Measurements from ENCODE around the gene MAGIX. TPM values are rescaled to one million over a fixed set of nuclear protein-coding genes. Genes with fewer than 3 reads are reported as not detected.
"Not testable (repeated sequence)": the region's sequence is repeated elsewhere in the genome, so short reads cannot be mapped to it uniquely, and the experiment has no call there.

MAGIX gene
- total RNA-seq (2014; rRNA removed; shearing (Covaris generic)): 2.7 and 14.2 TPM in 2 replicates

- DNase-seq (ENCODE audit: low spot score): peak; percentile 61
These were observed at the start of gene MAGIX for GRCh38 chrX:49162620-49163019. Gene MAGIX (plus strand): TSS chrX:49162758. CDS start chrX:49162890, 132 bp downstream.

GRCh38 chrX:49116076-49116475 lies 46.5 kb upstream of the MAGIX start:
- in situ Hi-C loops (cut with HindIII; ENCODE audit: low sequenced_read_pairs): no loop called here
- no peak for DNase-seq (ENCODE audit: low spot score)

More at GRCh38 chrX:49162620-49163019, at the start of gene MAGIX:
- in situ Hi-C loops (cut with HindIII; ENCODE audit: low sequenced_read_pairs): no loop called here

GRCh38 chrX:49116716-49117115 lies 45.8 kb upstream of the MAGIX start:
- DNase-seq (ENCODE audit: low spot score): no peak
- in situ Hi-C loops (cut with HindIII; ENCODE audit: low sequenced_read_pairs): no loop called here

GRCh38 chrX:49117581-49117980 lies 45.0 kb upstream of the MAGIX start:
- no peak for DNase-seq (ENCODE audit: low spot score)
- in situ Hi-C loops (cut with HindIII; ENCODE audit: low sequenced_read_pairs): no loop called here

GRCh38 chrX:49120091-49120490 lies 42.5 kb upstream of the MAGIX start:
- in situ Hi-C loops (cut with HindIII; ENCODE audit: low sequenced_read_pairs): no loop called here
- DNase-seq (ENCODE audit: low spot score): no peak

- no peak for DNase-seq (ENCODE audit: low spot score)
- in situ Hi-C loops (cut with HindIII; ENCODE audit: low sequenced_read_pairs): no loop called here
These were observed 40.1 kb upstream of the MAGIX start for GRCh38 chrX:49122499-49122898.

DNA sequence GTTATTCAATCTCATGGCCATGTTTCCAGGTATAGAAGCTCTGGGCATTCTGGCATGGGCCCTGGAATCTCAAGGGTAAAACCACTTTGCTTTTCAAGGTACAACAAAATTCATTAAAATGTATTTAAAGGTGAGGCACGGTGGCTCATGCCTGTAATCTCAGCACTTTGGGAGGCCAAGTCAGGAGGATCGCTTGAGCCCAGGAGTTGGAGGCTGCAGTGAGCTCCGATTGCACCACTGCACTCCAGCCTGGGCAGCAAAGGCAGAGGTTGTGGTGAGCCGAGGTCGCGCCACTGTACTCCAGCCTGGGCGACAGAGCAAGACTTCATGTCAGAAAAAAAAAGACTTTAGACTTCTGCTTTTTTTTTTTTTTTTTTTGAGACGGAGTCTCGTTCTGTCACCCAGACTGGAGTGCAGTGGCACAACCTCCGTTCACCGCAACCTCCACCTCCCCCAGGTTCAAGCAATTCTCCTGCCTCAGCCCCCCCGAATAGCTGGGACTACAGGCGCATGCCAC lies 34.8 kb upstream of the MAGIX start:
- in situ Hi-C loops (cut with HindIII; ENCODE audit: low sequenced_read_pairs); DNase-seq (ENCODE audit: low spot score): not testable (repeated sequence)

GRCh38 chrX:49129427-49129826 lies 33.1 kb upstream of the MAGIX start:
- no peak for DNase-seq (ENCODE audit: low spot score)
- in situ Hi-C loops (cut with HindIII; ENCODE audit: low sequenced_read_pairs): no loop called here

GRCh38 chrX:49132275-49132674 lies 30.3 kb upstream of the MAGIX start:
- DNase-seq (ENCODE audit: low spot score); in situ Hi-C loops (cut with HindIII; ENCODE audit: low sequenced_read_pairs): not testable (repeated sequence)

- no peak for DNase-seq (ENCODE audit: low spot score)
- in situ Hi-C loops (cut with HindIII; ENCODE audit: low sequenced_read_pairs): no loop called here
These were observed 28.8 kb upstream of the MAGIX start for GRCh38 chrX:49133759-49134158.

- DNase-seq (ENCODE audit: low spot score): no peak
- in situ Hi-C loops (cut with HindIII; ENCODE audit: low sequenced_read_pairs): no loop called here
These were observed 25.1 kb upstream of the MAGIX start for GRCh38 chrX:49137492-49137891.

GRCh38 chrX:49139713-49140112 lies 22.8 kb upstream of the MAGIX start:
- no peak for DNase-seq (ENCODE audit: low spot score)
- in situ Hi-C loops (cut with HindIII; ENCODE audit: low sequenced_read_pairs): no loop called here

GRCh38 chrX:49142264-49142663 lies 20.3 kb upstream of the MAGIX start:
- DNase-seq (ENCODE audit: low spot score); in situ Hi-C loops (cut with HindIII; ENCODE audit: low sequenced_read_pairs): not testable (repeated sequence)

DNA sequence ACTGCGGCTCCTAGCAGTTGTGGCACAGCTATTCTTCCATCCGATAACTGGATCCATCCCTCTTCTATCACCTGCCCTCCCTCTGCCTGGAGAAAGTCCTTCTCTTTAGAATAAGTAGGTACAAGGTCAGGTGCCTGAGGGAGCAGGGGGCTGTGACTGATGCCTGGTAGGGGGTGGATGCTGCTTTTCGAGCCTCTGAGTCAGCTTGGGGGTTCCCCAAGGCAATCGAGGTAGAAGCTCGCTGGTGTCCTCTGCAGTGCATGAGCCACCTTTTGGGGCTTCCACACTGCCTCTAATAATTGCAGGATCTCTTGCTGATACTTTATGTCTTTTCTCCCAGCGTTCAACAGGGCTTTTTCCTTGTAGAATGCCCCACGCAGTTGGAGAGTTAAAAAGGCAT lies 19.4 kb upstream of the MAGIX start:
- in situ Hi-C loops (cut with HindIII; ENCODE audit: low sequenced_read_pairs): not testable (repeated sequence)

GRCh38 chrX:49147282-49147681 lies 15.3 kb upstream of the MAGIX start:
- DNase-seq (ENCODE audit: low spot score): no peak
- in situ Hi-C loops (cut with HindIII; ENCODE audit: low sequenced_read_pairs): no loop called here

More for the DNA sequence above, 19.4 kb upstream of the MAGIX start:
- not testable (repeated sequence) for DNase-seq (ENCODE audit: low spot score)

DNA sequence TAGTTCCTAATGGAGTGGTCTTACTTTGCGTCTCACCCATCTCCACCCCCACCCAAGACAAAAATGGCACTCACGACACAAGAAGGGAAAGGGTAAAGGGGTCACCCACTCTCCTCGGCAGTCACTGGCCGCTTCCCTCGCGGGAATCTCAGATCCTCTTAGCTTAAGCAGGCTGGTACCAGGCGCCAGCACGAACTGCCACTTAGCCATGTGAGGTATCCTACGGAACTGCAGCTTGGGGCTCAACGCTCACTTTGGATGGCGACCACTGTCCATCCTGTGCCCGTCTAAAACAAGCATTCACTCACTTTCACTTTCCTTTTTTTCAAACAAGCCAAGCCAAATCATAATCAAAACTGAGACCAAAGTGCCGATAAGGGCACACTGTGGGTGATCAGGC lies 14.6 kb upstream of the MAGIX start:
- in situ Hi-C loops (cut with HindIII; ENCODE audit: low sequenced_read_pairs): no loop called here
- DNase-seq (ENCODE audit: low spot score): no peak

DNA sequence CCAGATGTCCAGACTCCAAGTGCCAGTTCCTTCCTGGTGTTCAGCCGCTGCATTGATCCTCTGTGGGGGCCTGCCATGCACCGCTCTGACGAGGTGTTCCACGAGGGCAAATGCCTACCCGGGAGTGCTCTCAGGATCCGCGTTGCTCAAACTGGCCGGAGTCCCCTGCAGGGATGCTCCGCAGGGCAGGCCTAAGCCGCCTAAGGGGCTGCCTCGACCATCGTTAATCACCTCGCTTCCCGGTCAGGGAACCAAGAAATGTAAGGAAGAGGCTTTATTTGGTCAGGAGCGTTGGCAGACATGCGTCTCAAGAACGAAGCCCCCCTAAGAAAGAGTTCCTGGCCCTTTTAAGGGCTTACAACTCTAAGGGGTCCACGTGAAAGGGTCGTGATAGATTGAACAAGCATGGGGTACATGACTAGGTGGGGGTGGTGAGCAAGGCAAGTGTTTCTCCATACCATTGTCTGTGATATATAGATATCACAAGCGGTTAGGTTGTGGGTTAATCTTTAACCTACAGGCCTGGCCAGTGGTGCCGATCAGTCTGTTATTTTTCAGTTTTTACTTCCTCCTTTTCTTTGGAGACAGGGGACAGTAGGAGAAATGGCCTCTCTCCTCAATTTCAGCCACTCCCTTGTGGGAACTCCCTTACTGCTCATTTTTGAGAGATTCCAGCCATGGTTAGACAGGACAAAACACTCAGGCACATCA lies 14.0 kb upstream of the MAGIX start:
- in situ Hi-C loops (cut with HindIII; ENCODE audit: low sequenced_read_pairs); DNase-seq (ENCODE audit: low spot score): not testable (repeated sequence)

- DNase-seq (ENCODE audit: low spot score); in situ Hi-C loops (cut with HindIII; ENCODE audit: low sequenced_read_pairs): not testable (repeated sequence)
These were observed 13.3 kb upstream of the MAGIX start for GRCh38 chrX:49149291-49149690.

DNA sequence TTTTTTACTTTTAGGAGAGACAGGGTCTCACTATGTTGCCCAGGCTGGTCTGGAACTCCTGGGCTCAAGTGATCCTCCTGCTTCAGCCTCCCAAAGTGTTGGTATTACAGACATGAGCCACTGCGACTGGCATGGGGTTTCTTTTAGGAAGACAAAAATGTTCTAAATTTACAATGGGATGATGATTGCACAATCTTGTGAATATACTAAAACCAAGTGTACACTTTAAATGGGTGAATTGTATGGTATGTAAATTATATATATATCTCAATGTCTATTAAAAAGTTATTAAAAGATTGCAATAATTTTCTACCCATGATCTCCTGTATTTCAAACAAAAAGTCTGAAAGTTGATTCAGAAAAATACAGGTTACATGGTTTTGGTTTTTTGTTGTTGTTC lies 9.1 kb upstream of the MAGIX start:
- in situ Hi-C loops (cut with HindIII; ENCODE audit: low sequenced_read_pairs): no loop called here
- no peak for DNase-seq (ENCODE audit: low spot score)

- in situ Hi-C loops (cut with HindIII; ENCODE audit: low sequenced_read_pairs): no loop called here
- peak; percentile 81 for DNase-seq (ENCODE audit: low spot score)
These were observed 7.2 kb upstream of the MAGIX start for GRCh38 chrX:49155243-49155899.
